Measurements from ENCODE around the gene SLC25A39.
A peak's percentile ranks its signal among the peaks of the same experiment; 100 is the strongest.
"Not testable (repeated sequence)": the region's sequence is repeated elsewhere in the genome, so short reads cannot be mapped to it uniquely, and the experiment has no call there.

SLC25A39 gene

DNA sequence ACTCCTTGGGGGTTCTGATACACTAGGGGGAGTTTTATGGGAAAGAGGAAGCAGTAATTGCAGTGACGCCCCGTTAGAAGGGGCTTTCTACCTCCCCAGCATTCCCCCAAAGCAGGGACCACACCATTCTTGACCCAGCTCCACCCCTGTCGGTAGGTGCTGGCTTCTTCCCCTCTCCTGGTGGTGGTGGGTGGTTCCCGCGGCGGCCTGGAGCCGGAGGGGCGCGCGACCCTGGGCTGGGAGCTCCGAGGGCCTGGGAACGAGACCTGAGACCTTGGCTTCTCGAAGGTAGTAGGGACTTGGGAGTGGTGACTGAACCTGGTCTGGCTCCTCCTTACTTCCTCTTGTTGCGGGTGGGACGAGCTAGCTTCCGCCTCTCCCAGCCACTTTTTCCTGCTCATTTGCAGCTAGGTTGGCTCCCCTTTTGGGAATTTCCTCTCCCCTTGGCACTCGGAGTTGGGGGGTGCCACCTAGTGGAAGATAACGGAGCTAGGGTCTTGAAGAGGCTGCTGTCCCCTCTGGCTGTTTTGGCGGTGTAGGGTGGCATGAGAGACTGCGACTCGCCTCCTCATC lies 20.9 kb upstream of the SLC25A39 start:
- 0 out of 2 replicates have a peak, but pooled peaks cover 5% of the 10 kb centered on the region for H3K4me1 ChIP-seq (ENCODE audit: insufficient read depth, low read length)
- H3K4me3 ChIP-seq (ENCODE audit: low read length) = peak overlapping the region; percentile 92
- H3K9ac ChIP-seq (ENCODE audit: low read depth, low read length) = peak overlapping the region; percentile 80
- H3K9me3 ChIP-seq (ENCODE audit: insufficient read depth, low read depth, low read length) = no peaks in the 10 kb centered on the region
- no peaks in the 10 kb centered on the region for H3K36me3 ChIP-seq (ENCODE audit: insufficient read depth, low read depth, low read length)
- H3K27me3 ChIP-seq (ENCODE audit: insufficient read depth, low read length) = peaks cover 14% of the 10 kb centered on the region
- no peak overlapping the region for H3K27ac ChIP-seq (ENCODE audit: low read length)

DNA sequence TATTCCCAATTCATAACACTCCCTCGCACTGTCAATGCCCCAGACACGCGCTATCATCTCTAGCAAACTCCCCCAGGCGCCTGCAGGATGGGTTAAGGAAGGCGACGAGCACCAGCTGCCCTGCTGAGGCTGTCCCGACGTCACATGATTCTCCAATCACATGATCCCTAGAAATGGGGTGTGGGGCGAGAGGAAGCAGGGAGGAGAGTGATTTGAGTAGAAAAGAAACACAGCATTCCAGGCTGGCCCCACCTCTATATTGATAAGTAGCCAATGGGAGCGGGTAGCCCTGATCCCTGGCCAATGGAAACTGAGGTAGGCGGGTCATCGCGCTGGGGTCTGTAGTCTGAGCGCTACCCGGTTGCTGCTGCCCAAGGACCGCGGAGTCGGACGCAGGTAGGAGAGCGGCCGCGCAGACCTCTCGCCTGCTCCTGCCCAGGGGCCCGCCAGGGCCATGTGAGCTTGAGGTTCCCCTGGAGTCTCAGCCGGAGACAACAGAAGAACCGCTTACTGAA lies 20.4 kb upstream of the SLC25A39 start, which contains the start of gene GRN:
Gene GRN, plus strand, starts transcription at position 364 of the 515 bp plus-strand sequence. CDS start 3,863 bp downstream, outside the sequence.
- peak within 1 kb of the TSS; percentile 92 for H3K4me3 ChIP-seq (ENCODE audit: low read length)
- H3K27me3 ChIP-seq (ENCODE audit: insufficient read depth, low read length) = peaks cover 14% of the 10 kb centered on the region
- no peaks in the 10 kb centered on the region for H3K36me3 ChIP-seq (ENCODE audit: insufficient read depth, low read depth, low read length)
- H3K27ac ChIP-seq (ENCODE audit: low read length) = no peak within 1 kb of the TSS
- no peaks in the 10 kb centered on the region for H3K9me3 ChIP-seq (ENCODE audit: insufficient read depth, low read depth, low read length)
- peak within 1 kb of the TSS; percentile 80 for H3K9ac ChIP-seq (ENCODE audit: low read depth, low read length)
- H3K4me1 ChIP-seq (ENCODE audit: insufficient read depth, low read length) = 0 out of 2 replicates have a peak, but pooled peaks cover 5% of the 10 kb centered on the region

DNA sequence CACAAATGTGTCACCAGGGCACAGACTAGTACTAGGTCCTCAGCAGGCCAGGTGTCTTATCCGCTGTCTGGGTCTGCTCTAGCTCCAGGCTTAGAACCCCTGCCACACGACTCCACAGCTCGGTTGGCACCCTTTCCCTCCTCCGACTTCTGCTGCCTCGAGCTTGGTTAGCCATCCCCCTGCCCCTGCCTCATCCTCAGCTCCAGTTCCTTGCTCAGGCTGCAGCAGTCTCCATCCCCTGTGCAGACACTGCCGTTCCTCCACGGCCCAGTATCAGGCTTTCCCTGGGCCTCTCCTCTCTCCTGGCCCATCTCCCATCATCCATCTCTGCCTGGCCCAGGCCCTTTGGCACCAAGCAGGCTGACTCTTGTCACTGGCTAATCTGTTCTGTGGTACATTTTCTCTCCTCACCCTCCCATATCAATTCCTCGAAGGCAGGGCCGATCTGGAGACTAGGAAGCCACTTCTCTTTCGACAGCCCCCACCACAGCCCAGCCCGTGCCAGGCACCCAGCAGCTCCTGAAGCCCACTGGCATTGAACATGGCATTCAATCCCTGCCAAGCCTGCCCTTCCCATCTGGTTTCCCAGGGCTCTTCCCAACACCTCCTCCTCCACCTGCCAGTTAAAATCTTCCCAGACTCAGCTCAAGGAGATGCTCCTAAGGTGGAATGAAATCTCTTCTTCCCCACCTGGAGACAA lies 19.0 kb upstream of the SLC25A39 start:
- H3K9me3 ChIP-seq (ENCODE audit: insufficient read depth, low read depth, low read length) = no peaks in the 10 kb centered on the region
- no peaks in the 10 kb centered on the region for H3K36me3 ChIP-seq (ENCODE audit: insufficient read depth, low read depth, low read length)
- H3K9ac ChIP-seq (ENCODE audit: low read depth, low read length) = no peak overlapping the region
- H3K4me3 ChIP-seq (ENCODE audit: low read length) = no peak overlapping the region
- H3K4me1 ChIP-seq (ENCODE audit: insufficient read depth, low read length) = 0 out of 2 replicates have a peak, but pooled peaks cover 5% of the 10 kb centered on the region
- no peak overlapping the region for H3K27ac ChIP-seq (ENCODE audit: low read length)
- peaks cover 14% of the 10 kb centered on the region for H3K27me3 ChIP-seq (ENCODE audit: insufficient read depth, low read length)

DNA sequence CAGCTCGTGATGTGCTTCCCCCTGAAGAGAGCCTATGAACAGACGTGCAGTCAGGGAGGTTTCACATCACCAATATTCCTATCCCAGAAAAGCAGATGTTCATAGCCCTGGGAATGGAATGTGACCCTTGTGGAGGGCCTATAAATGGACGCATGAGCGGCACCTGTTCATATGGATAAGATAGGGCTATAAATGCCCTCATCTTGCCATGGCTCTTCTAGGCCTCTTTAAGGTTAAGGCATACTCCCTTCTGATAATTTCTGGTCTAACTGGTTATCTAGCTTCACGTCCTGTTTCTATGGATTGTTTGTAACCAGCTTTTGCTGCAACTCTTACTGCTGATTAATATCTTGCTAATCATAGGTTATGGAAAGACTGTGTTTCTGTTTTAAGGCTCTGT lies 15.9 kb upstream of the SLC25A39 start:
- H3K9ac ChIP-seq (ENCODE audit: low read depth, low read length); H3K27ac ChIP-seq (ENCODE audit: low read length); H3K9me3 ChIP-seq (ENCODE audit: insufficient read depth, low read depth, low read length); H3K4me3 ChIP-seq (ENCODE audit: low read length); H3K36me3 ChIP-seq (ENCODE audit: insufficient read depth, low read depth, low read length); H3K4me1 ChIP-seq (ENCODE audit: insufficient read depth, low read length): not testable (repeated sequence)
- peaks cover 14% of the 10 kb centered on the region for H3K27me3 ChIP-seq (ENCODE audit: insufficient read depth, low read length)

DNA sequence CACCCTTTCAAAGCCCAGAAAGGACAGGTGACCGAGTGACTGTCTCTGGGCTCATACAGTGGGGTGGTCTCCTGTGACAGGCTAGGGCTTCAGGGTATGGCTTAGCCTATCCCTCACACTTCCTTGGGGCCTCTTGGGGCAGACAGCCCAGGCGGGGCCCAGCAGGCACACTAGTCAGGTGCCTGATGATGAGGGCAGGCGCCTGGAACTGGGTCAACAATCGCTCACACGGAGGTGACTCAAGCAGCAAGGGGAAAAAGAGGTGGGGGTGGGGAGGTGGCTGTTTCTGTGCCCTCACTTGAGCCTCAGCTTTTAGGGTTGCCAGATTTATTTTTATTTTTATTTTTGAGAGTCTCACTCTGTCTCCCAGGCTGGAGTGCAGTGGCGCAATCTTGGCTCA lies 14.1 kb upstream of the SLC25A39 start:
- Histone ChIP-seq H3K4me1 (ENCODE audit: insufficient read depth, low read length) (no peaks in the 10 kb centered on the region), H3K9me3 (ENCODE audit: insufficient read depth, low read depth, low read length) (no peaks in the 10 kb centered on the region), H3K27me3 (ENCODE audit: insufficient read depth, low read length) (peaks cover 7% of the 10 kb centered on the region), H3K36me3 (ENCODE audit: insufficient read depth, low read depth, low read length) (no peaks in the 10 kb centered on the region), H3K9ac (ENCODE audit: low read depth, low read length) (no peak overlapping the region), H3K4me3 (ENCODE audit: low read length) (no peak overlapping the region), H3K27ac (ENCODE audit: low read length) (no peak overlapping the region)

DNA sequence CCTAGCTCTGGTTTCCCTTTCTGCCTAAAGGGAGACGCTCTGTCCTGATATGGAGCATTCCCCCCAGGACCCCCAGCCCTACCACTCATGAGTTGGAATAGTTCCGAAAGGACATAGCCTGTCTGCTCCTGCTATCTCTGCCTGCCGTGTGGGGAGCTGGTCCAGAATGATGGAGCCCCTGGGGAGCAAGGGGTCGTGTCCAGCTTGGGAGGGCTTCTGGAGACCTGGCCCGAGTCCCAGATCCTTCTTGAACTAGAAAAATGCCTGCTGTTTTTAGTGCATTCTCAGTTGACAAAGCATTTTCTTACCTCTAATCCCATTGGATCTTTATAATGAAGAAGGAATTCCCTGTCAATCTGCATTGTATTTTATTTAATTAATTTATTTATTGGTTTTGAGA lies 11.3 kb upstream of the SLC25A39 start:
- H3K9me3 ChIP-seq (ENCODE audit: insufficient read depth, low read depth, low read length) = no peaks in the 10 kb centered on the region
- H3K4me1 ChIP-seq (ENCODE audit: insufficient read depth, low read length) = no peaks in the 10 kb centered on the region
- no peak overlapping the region for H3K9ac ChIP-seq (ENCODE audit: low read depth, low read length)
- H3K4me3 ChIP-seq (ENCODE audit: low read length) = no peak overlapping the region
- no peak overlapping the region for H3K27ac ChIP-seq (ENCODE audit: low read length)
- H3K27me3 ChIP-seq (ENCODE audit: insufficient read depth, low read length) = no peaks in the 10 kb centered on the region
- H3K36me3 ChIP-seq (ENCODE audit: insufficient read depth, low read depth, low read length) = no peaks in the 10 kb centered on the region

DNA sequence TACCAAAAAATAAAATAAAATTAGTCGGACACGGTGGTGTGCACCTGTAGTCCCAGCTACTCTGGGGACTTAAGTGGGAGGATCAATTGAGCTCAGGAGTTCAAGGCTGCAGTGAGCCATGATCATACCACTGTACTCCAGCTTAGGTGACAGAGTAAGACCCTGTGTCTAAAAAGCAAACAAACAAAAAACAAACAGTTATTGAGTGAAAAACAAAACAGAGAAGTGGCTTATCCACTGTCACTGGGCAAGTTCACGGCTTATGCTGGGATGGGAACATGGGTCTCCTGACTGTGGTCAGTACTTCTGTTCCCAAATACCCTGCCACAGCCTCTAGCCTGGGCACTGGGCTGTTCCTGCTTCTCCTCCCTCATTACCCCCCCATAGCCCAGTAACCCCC lies 10.9 kb upstream of the SLC25A39 start:
- Histone ChIP-seq H3K4me3 (ENCODE audit: low read length) (no peak overlapping the region), H3K4me1 (ENCODE audit: insufficient read depth, low read length) (no peaks in the 10 kb centered on the region), H3K9me3 (ENCODE audit: insufficient read depth, low read depth, low read length) (no peaks in the 10 kb centered on the region), H3K27me3 (ENCODE audit: insufficient read depth, low read length) (no peaks in the 10 kb centered on the region), H3K27ac (ENCODE audit: low read length) (no peak overlapping the region), H3K9ac (ENCODE audit: low read depth, low read length) (no peak overlapping the region), H3K36me3 (ENCODE audit: insufficient read depth, low read depth, low read length) (no peaks in the 10 kb centered on the region)

DNA sequence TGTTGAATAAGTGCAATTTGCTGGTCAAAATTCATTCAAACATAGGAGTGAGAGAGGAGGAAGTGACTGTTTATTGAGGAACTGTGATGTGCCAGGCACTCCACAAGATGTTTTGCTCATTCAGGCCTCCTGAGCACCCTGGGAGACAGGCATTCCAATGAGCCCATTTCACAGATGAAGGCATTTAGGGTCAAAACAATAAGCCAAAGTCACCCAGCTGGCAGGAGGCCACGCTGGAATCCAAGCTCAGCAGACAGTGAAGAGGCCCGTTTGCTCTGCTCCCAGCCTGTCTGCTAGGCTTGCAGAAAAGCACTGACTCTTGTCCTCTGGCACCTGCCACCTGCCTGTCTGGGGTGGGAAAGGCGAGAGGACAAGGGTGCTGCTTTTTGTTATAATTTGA lies 10.1 kb upstream of the SLC25A39 start:
- Histone ChIP-seq H3K9me3 (ENCODE audit: insufficient read depth, low read depth, low read length) (no peaks in the 10 kb centered on the region), H3K27ac (ENCODE audit: low read length) (no peak overlapping the region), H3K4me3 (ENCODE audit: low read length) (no peak overlapping the region), H3K9ac (ENCODE audit: low read depth, low read length) (no peak overlapping the region), H3K27me3 (ENCODE audit: insufficient read depth, low read length) (no peaks in the 10 kb centered on the region), H3K36me3 (ENCODE audit: insufficient read depth, low read depth, low read length) (no peaks in the 10 kb centered on the region), H3K4me1 (ENCODE audit: insufficient read depth, low read length) (no peaks in the 10 kb centered on the region)

DNA sequence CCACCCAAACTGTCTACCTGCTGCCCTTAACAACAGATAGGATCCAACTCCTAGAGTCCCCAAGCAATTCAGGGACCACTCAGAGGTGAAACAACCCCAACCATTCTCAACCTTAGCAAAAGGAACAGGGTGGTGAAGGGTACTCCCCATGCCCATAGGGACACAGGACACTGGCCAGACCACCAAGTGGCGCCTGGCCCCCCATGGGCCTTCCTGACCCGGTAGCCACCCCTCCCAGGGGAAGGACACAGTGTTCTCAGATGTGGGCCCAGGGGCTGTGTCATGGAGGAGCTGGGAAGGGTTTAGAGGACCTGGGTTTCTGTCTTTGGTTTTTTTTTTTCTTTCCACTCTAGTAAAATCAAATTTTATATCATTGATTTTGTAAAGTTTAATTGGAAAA lies 9.7 kb upstream of the SLC25A39 start:
- Histone ChIP-seq H3K9ac (ENCODE audit: low read depth, low read length) (no peak overlapping the region), H3K27me3 (ENCODE audit: insufficient read depth, low read length) (no peaks in the 10 kb centered on the region), H3K4me3 (ENCODE audit: low read length) (no peak overlapping the region), H3K27ac (ENCODE audit: low read length) (no peak overlapping the region), H3K36me3 (ENCODE audit: insufficient read depth, low read depth, low read length) (no peaks in the 10 kb centered on the region), H3K9me3 (ENCODE audit: insufficient read depth, low read depth, low read length) (no peaks in the 10 kb centered on the region), H3K4me1 (ENCODE audit: insufficient read depth, low read length) (no peaks in the 10 kb centered on the region)

DNA sequence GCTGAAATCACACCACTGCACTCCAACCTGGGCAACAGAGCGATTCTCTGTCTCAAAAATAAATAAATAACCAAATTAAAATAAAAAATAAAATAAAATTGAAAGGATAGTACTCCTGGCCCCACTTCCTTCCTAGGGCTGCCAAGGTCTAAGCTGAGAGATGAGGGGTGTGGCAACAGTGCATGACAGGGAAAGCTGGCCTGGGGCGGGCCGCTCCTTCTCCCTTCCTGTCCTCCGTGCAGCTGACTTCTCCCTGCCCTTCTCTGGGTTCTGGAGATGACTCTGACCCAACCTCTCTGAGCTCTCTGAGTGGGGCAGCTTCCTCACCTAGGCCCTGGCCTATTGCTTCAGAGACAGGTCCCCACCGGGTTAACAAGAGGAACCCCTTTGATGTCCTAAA lies 8.7 kb upstream of the SLC25A39 start:
- Histone ChIP-seq H3K27ac (ENCODE audit: low read length) (no peak overlapping the region), H3K4me1 (ENCODE audit: insufficient read depth, low read length) (no peaks in the 10 kb centered on the region), H3K9me3 (ENCODE audit: insufficient read depth, low read depth, low read length) (no peaks in the 10 kb centered on the region), H3K36me3 (ENCODE audit: insufficient read depth, low read depth, low read length) (no peaks in the 10 kb centered on the region), H3K9ac (ENCODE audit: low read depth, low read length) (no peak overlapping the region), H3K27me3 (ENCODE audit: insufficient read depth, low read length) (no peaks in the 10 kb centered on the region), H3K4me3 (ENCODE audit: low read length) (no peak overlapping the region)

DNA sequence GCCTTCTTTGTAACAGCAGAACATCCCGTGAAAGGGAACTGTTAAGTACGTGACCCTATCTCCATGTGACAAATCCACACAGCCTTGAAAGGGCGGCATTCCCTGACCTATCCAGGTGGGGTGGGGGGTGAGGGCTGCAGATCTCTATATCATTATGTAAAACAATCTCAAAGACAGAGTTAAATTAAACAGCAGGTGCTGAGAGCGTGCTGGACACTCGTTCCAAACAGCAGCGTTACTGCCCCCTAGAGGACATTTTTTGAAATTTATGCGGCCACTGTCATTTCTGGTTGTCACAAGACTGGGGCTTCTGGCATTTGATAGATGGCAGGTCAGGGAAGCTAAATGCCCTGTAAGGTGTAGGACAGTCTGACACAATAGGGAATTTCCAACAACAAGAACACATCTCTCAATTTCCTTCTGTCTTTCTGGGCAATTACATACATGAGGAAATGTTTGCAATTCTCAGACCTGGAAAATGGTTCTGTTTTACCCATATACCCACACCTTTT lies 6.7 kb upstream of the SLC25A39 start:
- Histone ChIP-seq H3K4me1 (ENCODE audit: insufficient read depth, low read length) (no peaks in the 10 kb centered on the region), H3K27ac (ENCODE audit: low read length) (no peak overlapping the region), H3K27me3 (ENCODE audit: insufficient read depth, low read length) (peaks cover 1% of the 10 kb centered on the region; the same call in 1 of the 2 replicates), H3K4me3 (ENCODE audit: low read length) (no peak overlapping the region), H3K9me3 (ENCODE audit: insufficient read depth, low read depth, low read length) (no peaks in the 10 kb centered on the region), H3K36me3 (ENCODE audit: insufficient read depth, low read depth, low read length) (no peaks in the 10 kb centered on the region), H3K9ac (ENCODE audit: low read depth, low read length) (no peak overlapping the region)

DNA sequence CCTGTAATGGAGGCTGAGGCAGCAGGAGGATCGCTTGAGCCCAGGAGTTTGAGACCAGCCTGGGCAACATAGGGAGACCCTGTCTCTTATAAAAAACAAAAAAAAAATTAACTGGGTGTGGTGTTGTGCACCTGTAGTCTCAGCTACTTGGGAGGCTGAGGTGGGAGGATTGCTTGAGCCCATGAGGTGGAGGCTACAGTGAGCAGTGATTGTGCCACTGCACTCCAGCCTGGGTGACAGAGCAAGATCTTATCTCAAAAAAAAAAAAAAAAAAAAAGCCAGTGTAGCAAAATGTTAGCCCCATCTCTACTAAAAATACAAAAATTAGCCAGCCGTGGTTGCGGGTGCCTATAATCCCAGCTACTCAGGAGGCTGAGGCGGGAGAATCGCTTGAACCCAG lies 5.6 kb upstream of the SLC25A39 start:
- H3K4me3 ChIP-seq (ENCODE audit: low read length); H3K4me1 ChIP-seq (ENCODE audit: insufficient read depth, low read length); H3K9ac ChIP-seq (ENCODE audit: low read depth, low read length); H3K9me3 ChIP-seq (ENCODE audit: insufficient read depth, low read depth, low read length); H3K36me3 ChIP-seq (ENCODE audit: insufficient read depth, low read depth, low read length); H3K27ac ChIP-seq (ENCODE audit: low read length): not testable (repeated sequence)
- peaks cover 12% of the 10 kb centered on the region for H3K27me3 ChIP-seq (ENCODE audit: insufficient read depth, low read length)

All from iPS-20b (cell line).